ENCODE data around the gene RPN2.

The RPN2 gene

GRCh38 chr20:37243937-37244571, 64.9 kb downstream of the RPN2 start:
- no peak for DNase-seq

- no peak for DNase-seq
Observed at GRCh38 chr20:37244572-37244957, 65.4 kb downstream of the RPN2 start.

GRCh38 chr20:37245216-37246150, 66.4 kb downstream of the RPN2 start:
- no peak for DNase-seq

GRCh38 chr20:37246736-37247135, 67.6 kb downstream of the RPN2 start:
- DNase-seq: no peak

- DNase-seq: no peak
Observed at GRCh38 chr20:37247547-37247946, 68.4 kb downstream of the RPN2 start.

GRCh38 chr20:37249304-37249703, 70.2 kb downstream of the RPN2 start:
- DNase-seq: no peak

- DNase-seq: no peak
Observed at GRCh38 chr20:37251825-37252477, 72.8 kb downstream of the RPN2 start.

- DNase-seq: no peak
Observed at GRCh38 chr20:37253087-37253486, 74.0 kb downstream of the RPN2 start.

GRCh38 chr20:37254114-37254878, 75.2 kb downstream of the RPN2 start:
- DNase-seq: no peak

GRCh38 chr20:37256286-37256685, 77.2 kb downstream of the RPN2 start:
- DNase-seq: no peak

- no peak for DNase-seq
Observed at GRCh38 chr20:37257530-37257929, 78.4 kb downstream of the RPN2 start.

- no peak for DNase-seq
Observed at GRCh38 chr20:37257988-37258387, 78.9 kb downstream of the RPN2 start.

GRCh38 chr20:37259031-37259430, 79.9 kb downstream of the RPN2 start:
- no peak for DNase-seq

GRCh38 chr20:37259865-37260264, 80.7 kb downstream of the RPN2 start:
- DNase-seq: no peak

GRCh38 chr20:37260923-37261322, 81.8 kb downstream of the RPN2 start:
- DNase-seq: no peak

- no peak for DNase-seq
Observed at GRCh38 chr20:37261714-37262113, 82.6 kb downstream of the RPN2 start, which contains the start of gene GHRH. TSS of gene GHRH (minus strand) at chr20:37261814. CDS start at chr20:37256889, 4,925 bp downstream.

- DNase-seq: no peak
Observed at GRCh38 chr20:37262505-37262904, 83.4 kb downstream of the RPN2 start.

- no peak for DNase-seq
Observed at GRCh38 chr20:37263686-37264085, 84.6 kb downstream of the RPN2 start.

- DNase-seq: no peak
Observed at GRCh38 chr20:37265152-37265551, 86.0 kb downstream of the RPN2 start.

GRCh38 chr20:37266940-37267666, 88.0 kb downstream of the RPN2 start:
- DNase-seq: no peak

- DNase-seq: no peak
Observed at GRCh38 chr20:37267667-37268313, 88.7 kb downstream of the RPN2 start.
